Liver (tissue), 3 donors: Measurements from ENCODE around the gene ZNF595.
A peak's percentile ranks its signal among the peaks of the same experiment; 100 is the strongest.
"Not testable (repeated sequence)": the region's sequence is repeated elsewhere in the genome, so short reads cannot be mapped to it uniquely, and the experiment has no call there.

Source experiments
- ATF3 ChIP-seq: IDR thresholded peaks from 2 replicates; pipeline ENCODE4 v1.6.1; 2016; ENCODE audit warnings: antibody characterized with exemption
- EGR1 ChIP-seq, 2 donors: IDR thresholded peaks; 2 replicates each; pipeline ENCODE4 v1.6.1; 2016 to 2018; ENCODE audit warnings: antibody characterized with exemption in 2 of 2, low read depth in 2 of 2
- FOXA1 ChIP-seq: IDR thresholded peaks from 2 replicates; pipeline ENCODE4 v1.6.1; 2016; ENCODE audit warnings: antibody characterized with exemption
- GABPA ChIP-seq, 2 donors: IDR thresholded peaks in 1 of 2; conservative IDR thresholded peaks in 1 of 2; 2 replicates each; pipeline ENCODE4 v1.6.1; 2016; ENCODE audit warnings: antibody characterized with exemption in 2 of 2, mild to moderate bottlenecking in 1 of 2, moderate library complexity in 1 of 2
- HNF4G ChIP-seq: IDR thresholded peaks from 2 replicates; pipeline ENCODE4 v1.6.1; 2016; ENCODE audit warnings: antibody characterized with exemption
- RAD21 ChIP-seq, 2 donors: IDR thresholded peaks; 2 replicates each; pipeline ENCODE4 v1.6.1; 2016; ENCODE audit warnings: antibody characterized with exemption in 2 of 2, mild to moderate bottlenecking in 2 of 2
- SP1 ChIP-seq: IDR thresholded peaks from 2 replicates; pipeline ENCODE4 v1.6.1; 2018; ENCODE audit warnings: antibody characterized with exemption, mild to moderate bottlenecking
- TAF1 ChIP-seq: conservative IDR thresholded peaks from 2 replicates; pipeline ENCODE4 v1.6.1; 2016; ENCODE audit warnings: antibody characterized with exemption, mild to moderate bottlenecking
- TF ChIP-seq, protein P1 (sequence below): fragments of 150-350 bp; IDR thresholded peaks from 2 replicates; pipeline ENCODE4 v1.5.1; 2017; ENCODE audit warnings: improper control_type of control experiment, low read depth, low read length; ENCODE audit not compliant: missing input control
- TF ChIP-seq, protein P2 (sequence below): IDR thresholded peaks from 2 replicates; pipeline ENCODE4 v1.6.1; 2016; ENCODE audit warnings: antibody characterized with exemption
- TF ChIP-seq, protein P3 (sequence below): IDR thresholded peaks from 2 replicates; pipeline ENCODE4 v1.6.1; 2016; ENCODE audit warnings: antibody characterized with exemption
- TF ChIP-seq, protein P4 (sequence below): IDR thresholded peaks from 2 replicates; pipeline ENCODE4 v1.6.1; 2016; ENCODE audit warnings: antibody characterized with exemption, mild to moderate bottlenecking
- donor health status: healthy.
- donor health status: healthy.

- not testable (repeated sequence) for TF ChIP-seq TAF1; SP1; RAD21 (IDR thresholded peaks at IDR 0.05); EGR1 (IDR thresholded peaks at IDR 0.05; ENCODE audit: low read depth in 2 of 2); HNF4G; FOXA1; ATF3
- TF ChIP-seq, protein P1, sequence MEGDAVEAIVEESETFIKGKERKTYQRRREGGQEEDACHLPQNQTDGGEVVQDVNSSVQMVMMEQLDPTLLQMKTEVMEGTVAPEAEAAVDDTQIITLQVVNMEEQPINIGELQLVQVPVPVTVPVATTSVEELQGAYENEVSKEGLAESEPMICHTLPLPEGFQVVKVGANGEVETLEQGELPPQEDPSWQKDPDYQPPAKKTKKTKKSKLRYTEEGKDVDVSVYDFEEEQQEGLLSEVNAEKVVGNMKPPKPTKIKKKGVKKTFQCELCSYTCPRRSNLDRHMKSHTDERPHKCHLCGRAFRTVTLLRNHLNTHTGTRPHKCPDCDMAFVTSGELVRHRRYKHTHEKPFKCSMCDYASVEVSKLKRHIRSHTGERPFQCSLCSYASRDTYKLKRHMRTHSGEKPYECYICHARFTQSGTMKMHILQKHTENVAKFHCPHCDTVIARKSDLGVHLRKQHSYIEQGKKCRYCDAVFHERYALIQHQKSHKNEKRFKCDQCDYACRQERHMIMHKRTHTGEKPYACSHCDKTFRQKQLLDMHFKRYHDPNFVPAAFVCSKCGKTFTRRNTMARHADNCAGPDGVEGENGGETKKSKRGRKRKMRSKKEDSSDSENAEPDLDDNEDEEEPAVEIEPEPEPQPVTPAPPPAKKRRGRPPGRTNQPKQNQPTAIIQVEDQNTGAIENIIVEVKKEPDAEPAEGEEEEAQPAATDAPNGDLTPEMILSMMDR, result not testable (repeated sequence)
- peak in 1 of 2 donors; percentile 39 for TF ChIP-seq GABPA (IDR thresholded peaks at IDR 0.05 in 1 of 2, conservative IDR thresholded peaks at IDR 0.05 in 1 of 2)
- TF ChIP-seq, protein P2, sequence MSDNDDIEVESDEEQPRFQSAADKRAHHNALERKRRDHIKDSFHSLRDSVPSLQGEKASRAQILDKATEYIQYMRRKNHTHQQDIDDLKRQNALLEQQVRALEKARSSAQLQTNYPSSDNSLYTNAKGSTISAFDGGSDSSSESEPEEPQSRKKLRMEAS, result not testable (repeated sequence)
- TF ChIP-seq, protein P3, sequence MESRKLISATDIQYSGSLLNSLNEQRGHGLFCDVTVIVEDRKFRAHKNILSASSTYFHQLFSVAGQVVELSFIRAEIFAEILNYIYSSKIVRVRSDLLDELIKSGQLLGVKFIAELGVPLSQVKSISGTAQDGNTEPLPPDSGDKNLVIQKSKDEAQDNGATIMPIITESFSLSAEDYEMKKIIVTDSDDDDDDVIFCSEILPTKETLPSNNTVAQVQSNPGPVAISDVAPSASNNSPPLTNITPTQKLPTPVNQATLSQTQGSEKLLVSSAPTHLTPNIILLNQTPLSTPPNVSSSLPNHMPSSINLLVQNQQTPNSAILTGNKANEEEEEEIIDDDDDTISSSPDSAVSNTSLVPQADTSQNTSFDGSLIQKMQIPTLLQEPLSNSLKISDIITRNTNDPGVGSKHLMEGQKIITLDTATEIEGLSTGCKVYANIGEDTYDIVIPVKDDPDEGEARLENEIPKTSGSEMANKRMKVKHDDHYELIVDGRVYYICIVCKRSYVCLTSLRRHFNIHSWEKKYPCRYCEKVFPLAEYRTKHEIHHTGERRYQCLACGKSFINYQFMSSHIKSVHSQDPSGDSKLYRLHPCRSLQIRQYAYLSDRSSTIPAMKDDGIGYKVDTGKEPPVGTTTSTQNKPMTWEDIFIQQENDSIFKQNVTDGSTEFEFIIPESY, result not testable (repeated sequence)
- TF ChIP-seq, protein P4, sequence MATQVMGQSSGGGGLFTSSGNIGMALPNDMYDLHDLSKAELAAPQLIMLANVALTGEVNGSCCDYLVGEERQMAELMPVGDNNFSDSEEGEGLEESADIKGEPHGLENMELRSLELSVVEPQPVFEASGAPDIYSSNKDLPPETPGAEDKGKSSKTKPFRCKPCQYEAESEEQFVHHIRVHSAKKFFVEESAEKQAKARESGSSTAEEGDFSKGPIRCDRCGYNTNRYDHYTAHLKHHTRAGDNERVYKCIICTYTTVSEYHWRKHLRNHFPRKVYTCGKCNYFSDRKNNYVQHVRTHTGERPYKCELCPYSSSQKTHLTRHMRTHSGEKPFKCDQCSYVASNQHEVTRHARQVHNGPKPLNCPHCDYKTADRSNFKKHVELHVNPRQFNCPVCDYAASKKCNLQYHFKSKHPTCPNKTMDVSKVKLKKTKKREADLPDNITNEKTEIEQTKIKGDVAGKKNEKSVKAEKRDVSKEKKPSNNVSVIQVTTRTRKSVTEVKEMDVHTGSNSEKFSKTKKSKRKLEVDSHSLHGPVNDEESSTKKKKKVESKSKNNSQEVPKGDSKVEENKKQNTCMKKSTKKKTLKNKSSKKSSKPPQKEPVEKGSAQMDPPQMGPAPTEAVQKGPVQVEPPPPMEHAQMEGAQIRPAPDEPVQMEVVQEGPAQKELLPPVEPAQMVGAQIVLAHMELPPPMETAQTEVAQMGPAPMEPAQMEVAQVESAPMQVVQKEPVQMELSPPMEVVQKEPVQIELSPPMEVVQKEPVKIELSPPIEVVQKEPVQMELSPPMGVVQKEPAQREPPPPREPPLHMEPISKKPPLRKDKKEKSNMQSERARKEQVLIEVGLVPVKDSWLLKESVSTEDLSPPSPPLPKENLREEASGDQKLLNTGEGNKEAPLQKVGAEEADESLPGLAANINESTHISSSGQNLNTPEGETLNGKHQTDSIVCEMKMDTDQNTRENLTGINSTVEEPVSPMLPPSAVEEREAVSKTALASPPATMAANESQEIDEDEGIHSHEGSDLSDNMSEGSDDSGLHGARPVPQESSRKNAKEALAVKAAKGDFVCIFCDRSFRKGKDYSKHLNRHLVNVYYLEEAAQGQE, result not testable (repeated sequence)
Measured at GRCh38 chr4:52804-53479, at the start of gene ZNF595.
